Uterus (tissue), 4 donors: ENCODE measurements around the gene TYRO3. TPM values are rescaled to one million over a fixed set of nuclear protein-coding genes. Genes with fewer than 3 reads are reported as not detected.
"Not testable (repeated sequence)": the region's sequence is repeated elsewhere in the genome, so short reads cannot be mapped to it uniquely, and the experiment has no call there.

Source experiments
- DNase-seq, 2 donors: peaks; one replicate each; pipeline ENCODE4 v3.0.0-alpha.2; 2019 to 2020
- H3K27ac ChIP-seq, 2 donors: fragments of 200-600 bp; sonication (generic); 1 replicate in 1 of 2; 2 replicates in 1 of 2; pipeline ENCODE4 v1.5.1; 2016 to 2018
- H3K27me3 ChIP-seq, 2 donors: fragments of 200-600 bp; sonication (generic); one replicate each; pipeline ENCODE4 v1.5.1; 2018 to 2019; ENCODE audit warnings: control low read depth in 1 of 2
- H3K36me3 ChIP-seq, 2 donors: fragments of 200-600 bp; sonication (generic); one replicate each; pipeline ENCODE4 v1.5.1; 2019; ENCODE audit warnings: control low read depth in 1 of 2
- H3K4me1 ChIP-seq, 2 donors: fragments of 200-600 bp; sonication (generic); one replicate each; pipeline ENCODE4 v1.5.1; 2018 to 2019; ENCODE audit warnings: control low read depth in 1 of 2
- H3K4me3 ChIP-seq, 2 donors: fragments of 200-600 bp; sonication (generic); 1 replicate in 1 of 2; 2 replicates in 1 of 2; pipeline ENCODE4 v1.5.1; 2018 to 2019; ENCODE audit warnings: mild to moderate bottlenecking in 1 of 2
- H3K9me3 ChIP-seq, 2 donors: fragments of 200-600 bp; sonication (generic); one replicate each; pipeline ENCODE4 v1.5.1; 2019; ENCODE audit warnings: control low read depth in 1 of 2
- CTCF ChIP-seq, 4 experiments: fragments of 200-600 bp in 2 of 4; fragments of 450-650 bp in 2 of 4; sonication (generic) in 2 of 4; IDR thresholded peaks; one replicate each; pipeline ENCODE4 v1.5.1; 2016 to 2019; ENCODE audit warnings: antibody characterized with exemption in 4 of 4, mild to moderate bottlenecking in 2 of 4, moderate library complexity in 1 of 4
- POLR2A ChIP-seq, 2 donors: fragments of 450-650 bp; IDR thresholded peaks; one replicate each; pipeline ENCODE4 v1.6.1; 2016; ENCODE audit warnings: antibody characterized with exemption in 2 of 2, mild to moderate bottlenecking in 1 of 2, moderate library complexity in 1 of 2
- intact Hi-C: fragments of 100-400 bp; cut with DNase I; formaldehyde crosslinking; loops from one replicate; pipeline ENCODE4 v1.15.1; 2023; ENCODE audit warnings: low total_unique reads
- total RNA-seq, 4 donors: library from RNA; depleted of rRNA in 3 of 4; stranded (reverse); fragments of >200 nt in 3 of 4; gene quantifications; one replicate each; pipeline versions ENCODE4 v1.1.0 to v1.2.4, GENCODE V29; 2014 to 2023
- donor health status: DM: yes; HTN: yes; CAD: no.

TYRO3 gene
- total RNA-seq, 4 donors from 2014 or later: 6.5 to 34.8 (median 24.3) TPM

DNA sequence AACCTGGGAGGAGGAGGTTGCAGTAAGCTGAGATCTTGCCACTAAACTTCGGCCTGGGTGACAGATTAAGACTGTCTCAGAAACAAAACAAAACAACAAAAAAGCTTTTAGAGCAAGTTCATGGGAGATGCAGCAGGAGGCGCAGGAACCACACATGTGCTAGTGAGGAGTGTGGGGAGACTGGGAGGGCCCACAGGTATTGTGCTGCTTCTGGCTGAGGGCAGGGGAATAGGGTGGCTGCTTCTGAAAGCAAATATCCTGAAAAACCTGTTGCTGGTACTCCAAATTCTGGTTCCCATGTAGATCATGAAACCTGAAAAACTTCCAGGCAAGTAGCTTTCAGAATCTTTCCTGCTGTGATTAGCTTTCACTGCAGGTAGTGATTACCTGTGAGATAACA, 22.1 kb downstream of the TYRO3 start:
- no peak for DNase-seq
- no peaks in the 10 kb centered on the region for H3K36me3 ChIP-seq
- intact Hi-C loops: no loop called here
- no peak overlapping the region for H3K4me3 ChIP-seq
- no peaks in the 10 kb centered on the region for H3K9me3 ChIP-seq
- H3K27me3 ChIP-seq: no peaks in the 10 kb centered on the region
- TF ChIP-seq CTCF (IDR thresholded peaks at IDR 0.05): no peak
- TF ChIP-seq POLR2A (IDR thresholded peaks at IDR 0.05): no peak
- no peaks in the 10 kb centered on the region for H3K4me1 ChIP-seq
- no peak overlapping the region for H3K27ac ChIP-seq

- H3K27me3 ChIP-seq: no peaks in the 10 kb centered on the region
- TF ChIP-seq CTCF (IDR thresholded peaks at IDR 0.05): no peak
- no peak for TF ChIP-seq POLR2A (IDR thresholded peaks at IDR 0.05)
- H3K4me3 ChIP-seq: no peak overlapping the region
- H3K4me1 ChIP-seq: no peaks in the 10 kb centered on the region
- intact Hi-C loops: no loop called here
- H3K9me3 ChIP-seq: no peaks in the 10 kb centered on the region
- H3K36me3 ChIP-seq: no peaks in the 10 kb centered on the region
- no peak overlapping the region for H3K27ac ChIP-seq
- no peak for DNase-seq
These were observed 24.8 kb downstream of the TYRO3 start for GRCh38 chr15:41583795-41584194.

- Histone ChIP-seq H3K9me3 (no peaks in the 10 kb centered on the region), H3K4me3 (peak overlapping the region; percentile 29 to 45), H3K4me1 (no peaks in the 10 kb centered on the region), H3K36me3 (no peaks in the 10 kb centered on the region), H3K27me3 (no peaks in the 10 kb centered on the region), H3K27ac (peak overlapping the region; percentile 87 to 88)
- intact Hi-C loops: no loop called here
- no peak for TF ChIP-seq CTCF (IDR thresholded peaks at IDR 0.05)
- TF ChIP-seq POLR2A (IDR thresholded peaks at IDR 0.05): no peak
- DNase-seq: no peak
These were observed 25.7 kb downstream of the TYRO3 start for GRCh38 chr15:41584636-41585126.

DNA sequence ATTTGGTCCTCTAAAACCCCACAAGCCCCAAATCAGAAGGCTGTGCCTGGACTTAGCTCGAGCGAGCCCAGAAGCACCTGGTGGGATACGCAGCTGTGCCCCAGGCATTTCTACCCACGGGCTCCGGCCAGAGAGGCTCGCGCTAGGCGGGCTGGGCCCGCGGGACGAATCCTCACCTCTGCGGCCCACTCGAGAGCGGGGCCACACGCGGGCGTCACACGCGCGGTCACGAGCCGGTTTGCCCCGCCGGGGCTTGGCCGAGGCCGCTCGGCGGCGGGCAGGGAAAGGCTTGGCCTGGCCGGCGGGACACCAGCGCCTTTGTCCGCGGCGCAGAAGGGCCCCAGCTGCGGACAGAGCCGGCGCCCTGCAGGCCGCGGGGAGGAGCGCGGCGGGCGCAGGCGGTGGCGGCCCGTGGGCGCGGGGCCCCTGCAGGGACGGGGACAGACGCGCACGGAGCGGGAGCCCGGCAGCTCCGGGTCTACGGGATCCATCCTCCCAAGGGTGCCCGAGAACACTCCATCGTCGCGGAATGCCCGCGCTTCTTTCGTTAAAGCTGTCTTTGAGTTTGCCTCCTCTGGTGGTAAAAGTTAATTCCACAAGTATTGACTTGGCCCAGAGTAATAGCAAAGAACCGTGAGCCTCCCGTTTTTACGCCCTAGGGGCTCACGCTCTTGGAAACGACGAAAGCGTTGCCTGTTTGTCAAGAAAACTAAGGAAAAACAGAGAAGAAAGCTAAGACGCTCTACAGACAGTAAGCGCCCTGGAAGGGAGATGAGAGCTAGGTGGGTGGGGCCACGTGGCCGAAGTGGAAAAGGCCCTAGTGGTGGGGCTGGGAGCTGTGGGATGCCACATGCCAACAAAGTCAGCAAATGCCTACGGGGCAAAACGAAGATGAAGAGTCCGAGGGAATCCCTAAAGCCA, 26.4 kb downstream of the TYRO3 start:
- Histone ChIP-seq H3K27ac (peak overlapping the region; percentile 87 to 88), H3K36me3 (no peaks in the 10 kb centered on the region), H3K4me1 (no peaks in the 10 kb centered on the region), H3K4me3 (peak overlapping the region; percentile 29 to 45), H3K27me3 (no peaks in the 10 kb centered on the region), H3K9me3 (no peaks in the 10 kb centered on the region)
- no peak for TF ChIP-seq POLR2A (IDR thresholded peaks at IDR 0.05)
- peak; percentile 16 to 63 (median 38) for TF ChIP-seq CTCF (IDR thresholded peaks at IDR 0.05)
- intact Hi-C loops: no loop called here
- peak; percentile 56 to 65 for DNase-seq

GRCh38 chr15:41586531-41587282, 27.7 kb downstream of the TYRO3 start:
- H3K4me1 ChIP-seq, H3K36me3 ChIP-seq, H3K9me3 ChIP-seq, intact Hi-C loops, DNase-seq, H3K27me3 ChIP-seq, H3K27ac ChIP-seq, H3K4me3 ChIP-seq: not testable (repeated sequence)

DNA sequence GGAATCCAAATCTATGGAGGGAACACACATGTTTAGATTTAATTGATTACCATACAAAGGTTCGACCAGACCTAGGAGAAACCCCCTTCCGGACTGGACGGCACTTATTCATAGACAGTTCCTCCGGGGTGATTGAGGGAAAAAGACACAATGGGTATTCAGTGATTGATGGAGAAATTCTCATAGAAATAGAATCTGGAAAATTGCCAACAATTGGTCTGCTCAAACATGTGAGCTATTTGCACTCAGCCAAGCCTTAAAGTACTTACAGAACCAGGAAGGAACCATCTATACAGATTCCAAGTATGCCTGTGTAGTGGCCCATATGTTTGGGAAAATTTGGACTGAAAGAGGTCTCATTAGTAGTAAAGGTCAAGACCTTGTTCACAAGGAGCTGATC, 30.0 kb downstream of the TYRO3 start:
- intact Hi-C loops, DNase-seq, H3K4me3 ChIP-seq, H3K36me3 ChIP-seq, H3K27me3 ChIP-seq, H3K9me3 ChIP-seq, H3K4me1 ChIP-seq, H3K27ac ChIP-seq: not testable (repeated sequence)

GRCh38 chr15:41589571-41589970, 30.6 kb downstream of the TYRO3 start:
- H3K27me3 ChIP-seq, H3K27ac ChIP-seq, H3K4me1 ChIP-seq, H3K36me3 ChIP-seq, H3K4me3 ChIP-seq, H3K9me3 ChIP-seq, intact Hi-C loops, DNase-seq: not testable (repeated sequence)

DNA sequence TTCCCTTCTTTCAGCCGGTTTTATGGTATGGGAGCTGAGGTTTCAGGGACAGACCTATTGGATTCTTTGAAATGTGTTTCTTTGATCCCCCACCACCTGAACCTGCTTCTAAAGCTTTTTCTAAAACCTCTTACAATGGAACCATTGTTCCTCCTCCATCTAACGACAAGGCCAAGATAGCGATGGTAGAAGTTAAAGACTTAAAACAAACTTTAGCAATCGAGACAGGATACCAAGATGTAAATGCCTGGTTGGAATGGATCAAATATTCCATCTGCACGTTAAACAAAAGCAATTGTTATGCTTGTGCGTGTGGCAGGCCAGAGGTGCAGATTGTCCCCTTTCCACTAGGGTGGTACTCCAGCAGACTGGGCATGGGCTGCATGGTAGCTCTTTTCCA, 32.2 kb downstream of the TYRO3 start:
- H3K4me1 ChIP-seq, H3K4me3 ChIP-seq, intact Hi-C loops, H3K9me3 ChIP-seq, H3K27ac ChIP-seq, H3K27me3 ChIP-seq, H3K36me3 ChIP-seq, DNase-seq: not testable (repeated sequence)
